ENCODE measurements around the gene SSR2.
"Not testable (repeated sequence)": the region's sequence is repeated elsewhere in the genome, so short reads cannot be mapped to it uniquely, and the experiment has no call there.

Gene SSR2

GRCh38 chr1:156051011-156051725 lies 30.4 kb upstream of the SSR2 start:
- no peak for DNase-seq

- DNase-seq, result no peak
Observed at GRCh38 chr1:156050376-156050775, 29.6 kb upstream of the SSR2 start.

- DNase-seq, result no peak
Observed at GRCh38 chr1:156048663-156049258, 28.0 kb upstream of the SSR2 start.

- DNase-seq, result no peak
Observed at GRCh38 chr1:156045076-156045475, 24.3 kb upstream of the SSR2 start.

GRCh38 chr1:156042828-156043227 lies 22.1 kb upstream of the SSR2 start:
- no peak for DNase-seq

- DNase-seq, result not testable (repeated sequence)
Observed at GRCh38 chr1:156034991-156035390, 14.2 kb upstream of the SSR2 start.

GRCh38 chr1:156033011-156033410 lies 12.3 kb upstream of the SSR2 start:
- no peak for DNase-seq

GRCh38 chr1:156026588-156026987 lies 5.8 kb upstream of the SSR2 start:
- no peak for DNase-seq

GRCh38 chr1:156025876-156026275 lies 5.1 kb upstream of the SSR2 start:
- DNase-seq, result peak; percentile 41

- no peak for DNase-seq
Observed at GRCh38 chr1:156024801-156025200, 4.0 kb upstream of the SSR2 start.

GRCh38 chr1:156021954-156022353 lies 1.2 kb upstream of the SSR2 start:
- DNase-seq, result no peak

- no peak for DNase-seq
Observed at GRCh38 chr1:156021093-156021428, 310 bp upstream of the SSR2 start.

- DNase-seq, result no peak
Observed at GRCh38 chr1:156019946-156020292, 832 bp downstream of the SSR2 start.

- no peak for DNase-seq
Observed at GRCh38 chr1:156014829-156015228, 5.9 kb downstream of the SSR2 start.

GRCh38 chr1:156012051-156012817 lies 8.5 kb downstream of the SSR2 start:
- no peak for DNase-seq

- DNase-seq, result no peak
Observed at GRCh38 chr1:156009404-156009803, 11.3 kb downstream of the SSR2 start.

GRCh38 chr1:156006666-156007376 lies 13.9 kb downstream of the SSR2 start:
- DNase-seq, result no peak

GRCh38 chr1:156004843-156005584 lies 15.7 kb downstream of the SSR2 start:
- DNase-seq, result no peak

GRCh38 chr1:156003923-156004188 lies 16.9 kb downstream of the SSR2 start:
- no peak for DNase-seq

- no peak for DNase-seq
Observed at GRCh38 chr1:156002188-156002911, 18.4 kb downstream of the SSR2 start.

- DNase-seq, result no peak
Observed at GRCh38 chr1:156001662-156002171, 19.0 kb downstream of the SSR2 start.

All from right kidney (tissue), 1 donor.